ENCODE results near the gene ELANE. TPM values are rescaled to one million over a fixed set of nuclear protein-coding genes. Genes with fewer than 3 reads are reported as not detected.

Gene ELANE
- total RNA-seq, 1 experiment from 2014 or later: not detected

GRCh38 chr19:855142-855541 lies 3.0 kb downstream of the ELANE start:
- in situ Hi-C loops (cut with HindIII; ENCODE audit: low pct_unique_long_range_greater_than_20kb, low sequenced_read_pairs): no loop called here
- DNase-seq (ENCODE audit: low read depth): no peak

DNA sequence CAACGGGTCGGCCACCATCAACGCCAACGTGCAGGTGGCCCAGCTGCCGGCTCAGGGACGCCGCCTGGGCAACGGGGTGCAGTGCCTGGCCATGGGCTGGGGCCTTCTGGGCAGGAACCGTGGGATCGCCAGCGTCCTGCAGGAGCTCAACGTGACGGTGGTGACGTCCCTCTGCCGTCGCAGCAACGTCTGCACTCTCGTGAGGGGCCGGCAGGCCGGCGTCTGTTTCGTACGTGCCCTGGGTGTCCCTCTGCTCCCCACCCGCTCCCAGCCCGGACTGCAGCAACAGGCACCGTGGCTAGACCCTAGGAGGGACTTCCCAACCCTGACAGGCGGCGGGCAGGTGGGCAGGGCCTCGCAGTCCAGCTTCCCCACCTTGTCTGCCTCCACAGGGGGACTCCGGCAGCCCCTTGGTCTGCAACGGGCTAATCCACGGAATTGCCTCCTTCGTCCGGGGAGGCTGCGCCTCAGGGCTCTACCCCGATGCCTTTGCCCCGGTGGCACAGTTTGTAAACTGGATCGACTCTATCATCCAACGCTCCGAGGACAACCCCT lies 3.5 kb downstream of the ELANE start:
- DNase-seq (ENCODE audit: low read depth): no peak
- in situ Hi-C loops (cut with HindIII; ENCODE audit: low pct_unique_long_range_greater_than_20kb, low sequenced_read_pairs): no loop called here

GRCh38 chr19:858284-858683 lies 6.2 kb downstream of the ELANE start:
- in situ Hi-C loops (cut with HindIII; ENCODE audit: low pct_unique_long_range_greater_than_20kb, low sequenced_read_pairs): no loop called here
- no peak for DNase-seq (ENCODE audit: low read depth)

- in situ Hi-C loops (cut with HindIII; ENCODE audit: low pct_unique_long_range_greater_than_20kb, low sequenced_read_pairs): no loop called here
- no peak for DNase-seq (ENCODE audit: low read depth)
These were observed 7.1 kb downstream of the ELANE start, which contains the start of gene CFD for GRCh38 chr19:858868-859843. CFD (plus strand) TSS chr19:859664; CDS start chr19:859690, 26 bp downstream.

DNA sequence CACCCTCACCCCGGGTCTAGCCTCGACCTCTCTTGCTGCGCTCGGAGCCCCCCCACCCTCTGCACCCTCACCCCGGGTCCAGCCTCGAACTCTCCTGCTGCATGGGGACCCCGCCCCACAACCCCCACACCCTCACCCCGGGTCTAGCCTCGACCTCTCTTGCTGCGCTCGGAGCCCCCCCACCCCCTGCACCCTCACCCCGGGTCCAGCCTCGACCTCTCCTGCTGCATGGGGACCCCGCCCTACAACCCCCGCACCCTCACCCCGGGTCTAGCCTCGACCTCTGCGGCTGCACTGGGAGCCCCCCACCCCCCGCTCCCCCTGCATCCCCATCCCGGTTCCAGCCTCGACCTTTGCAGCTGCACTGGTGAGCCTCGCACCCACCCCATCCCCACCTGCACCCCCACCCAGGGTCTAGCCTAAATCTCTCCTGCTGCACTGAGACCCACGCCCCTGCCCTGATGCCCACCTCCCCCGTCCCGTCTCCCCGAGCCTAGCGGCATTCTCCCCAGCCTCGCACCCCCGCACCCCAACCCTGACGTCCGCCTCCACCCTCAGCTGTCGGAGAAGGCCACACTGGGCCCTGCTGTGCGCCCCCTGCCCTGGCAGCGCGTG lies 9.1 kb downstream of the ELANE start:
- in situ Hi-C loops (cut with HindIII; ENCODE audit: low pct_unique_long_range_greater_than_20kb, low sequenced_read_pairs): no loop called here
- no peak for DNase-seq (ENCODE audit: low read depth)

GRCh38 chr19:861756-862580 lies 9.9 kb downstream of the ELANE start:
- DNase-seq (ENCODE audit: low read depth): peak; percentile 22
- in situ Hi-C loops (cut with HindIII; ENCODE audit: low pct_unique_long_range_greater_than_20kb, low sequenced_read_pairs): no loop called here

DNA sequence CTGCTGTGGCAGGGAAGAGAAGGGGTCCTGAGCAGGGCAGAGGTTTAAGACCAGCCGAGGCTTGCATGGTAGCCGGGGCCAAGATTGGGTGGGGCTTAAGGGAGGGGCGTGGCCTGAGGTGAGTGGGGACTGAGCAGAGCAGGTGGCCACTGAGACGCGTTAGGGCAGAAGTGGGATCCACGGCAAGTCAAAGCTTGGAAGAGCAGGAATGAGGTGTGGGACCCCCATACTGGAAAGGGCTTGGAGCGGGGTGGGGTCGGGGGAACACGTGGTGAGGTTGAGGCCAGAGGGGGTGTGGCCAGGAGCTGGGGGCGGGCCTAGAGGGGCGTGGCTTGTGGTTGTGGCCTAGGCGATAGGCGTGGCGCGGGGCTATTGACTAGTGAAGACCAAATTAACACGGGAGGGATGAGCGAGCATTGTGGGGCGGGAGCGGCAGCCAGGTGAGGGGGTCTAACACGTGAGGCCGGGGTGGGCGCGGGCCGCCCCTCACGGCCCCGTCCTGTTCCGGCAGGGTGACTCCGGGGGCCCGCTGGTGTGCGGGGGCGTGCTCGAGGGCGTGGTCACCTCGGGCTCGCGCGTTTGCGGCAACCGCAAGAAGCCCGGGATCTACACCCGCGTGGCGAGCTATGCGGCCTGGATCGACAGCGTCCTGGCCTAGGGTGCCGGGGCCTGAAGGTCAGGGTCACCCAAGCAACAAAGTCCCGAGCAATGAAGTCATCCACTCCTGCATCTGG lies 10.6 kb downstream of the ELANE start:
- DNase-seq (ENCODE audit: low read depth): no peak
- in situ Hi-C loops (cut with HindIII; ENCODE audit: low pct_unique_long_range_greater_than_20kb, low sequenced_read_pairs): no loop called here

DNA sequence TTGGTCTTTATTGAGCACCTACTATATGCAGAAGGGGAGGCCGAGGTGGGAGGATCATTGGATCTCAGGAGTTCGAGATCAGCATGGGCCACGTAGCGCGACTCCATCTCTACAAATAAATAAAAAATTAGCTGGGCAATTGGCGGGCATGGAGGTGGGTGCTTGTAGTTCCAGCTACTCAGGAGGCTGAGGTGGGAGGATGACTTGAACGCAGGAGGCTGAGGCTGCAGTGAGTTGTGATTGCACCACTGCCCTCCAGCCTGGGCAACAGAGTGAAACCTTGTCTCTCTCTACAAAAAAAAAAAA lies 11.2 kb downstream of the ELANE start:
- in situ Hi-C loops (cut with HindIII; ENCODE audit: low pct_unique_long_range_greater_than_20kb, low sequenced_read_pairs): no loop called here
- no peak for DNase-seq (ENCODE audit: low read depth)

GRCh38 chr19:866769-867300 lies 14.7 kb downstream of the ELANE start:
- in situ Hi-C loops (cut with HindIII; ENCODE audit: low pct_unique_long_range_greater_than_20kb, low sequenced_read_pairs): no loop called here
- DNase-seq (ENCODE audit: low read depth): no peak

GRCh38 chr19:867301-867793 lies 15.2 kb downstream of the ELANE start:
- no peak for DNase-seq (ENCODE audit: low read depth)
- in situ Hi-C loops (cut with HindIII; ENCODE audit: low pct_unique_long_range_greater_than_20kb, low sequenced_read_pairs): no loop called here

DNA sequence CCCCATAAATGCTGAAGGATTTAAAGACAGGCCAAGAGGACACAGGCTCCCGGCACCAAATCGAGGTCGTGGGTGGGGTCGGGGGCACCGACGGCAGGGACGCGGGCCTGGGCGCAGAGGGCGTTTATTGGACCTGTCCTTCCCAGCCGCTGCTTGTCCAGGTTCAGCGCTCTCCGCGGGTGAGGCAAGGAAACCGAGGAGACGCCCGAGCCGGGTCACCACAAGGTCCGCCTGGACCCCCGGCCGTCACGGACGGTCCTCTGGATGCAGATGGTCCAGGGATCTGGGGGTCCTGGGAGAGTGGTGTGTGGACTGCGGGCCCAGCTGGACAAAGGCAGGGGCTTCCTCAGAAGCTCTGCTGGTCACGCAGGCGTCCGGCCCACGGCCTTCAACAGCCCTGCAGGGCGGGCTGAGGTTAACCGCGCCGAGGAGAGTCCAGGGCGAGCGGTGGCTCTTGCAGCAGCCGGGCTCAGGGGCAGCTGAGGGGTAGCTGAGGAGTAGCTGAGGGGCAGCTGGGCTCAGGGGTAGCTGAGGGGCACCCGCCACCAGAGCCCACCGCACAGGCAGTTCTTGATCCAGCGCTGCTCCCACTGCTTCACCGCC lies 15.9 kb downstream of the ELANE start:
- DNase-seq (ENCODE audit: low read depth): no peak
- in situ Hi-C loops (cut with HindIII; ENCODE audit: low pct_unique_long_range_greater_than_20kb, low sequenced_read_pairs): no loop called here

DNA sequence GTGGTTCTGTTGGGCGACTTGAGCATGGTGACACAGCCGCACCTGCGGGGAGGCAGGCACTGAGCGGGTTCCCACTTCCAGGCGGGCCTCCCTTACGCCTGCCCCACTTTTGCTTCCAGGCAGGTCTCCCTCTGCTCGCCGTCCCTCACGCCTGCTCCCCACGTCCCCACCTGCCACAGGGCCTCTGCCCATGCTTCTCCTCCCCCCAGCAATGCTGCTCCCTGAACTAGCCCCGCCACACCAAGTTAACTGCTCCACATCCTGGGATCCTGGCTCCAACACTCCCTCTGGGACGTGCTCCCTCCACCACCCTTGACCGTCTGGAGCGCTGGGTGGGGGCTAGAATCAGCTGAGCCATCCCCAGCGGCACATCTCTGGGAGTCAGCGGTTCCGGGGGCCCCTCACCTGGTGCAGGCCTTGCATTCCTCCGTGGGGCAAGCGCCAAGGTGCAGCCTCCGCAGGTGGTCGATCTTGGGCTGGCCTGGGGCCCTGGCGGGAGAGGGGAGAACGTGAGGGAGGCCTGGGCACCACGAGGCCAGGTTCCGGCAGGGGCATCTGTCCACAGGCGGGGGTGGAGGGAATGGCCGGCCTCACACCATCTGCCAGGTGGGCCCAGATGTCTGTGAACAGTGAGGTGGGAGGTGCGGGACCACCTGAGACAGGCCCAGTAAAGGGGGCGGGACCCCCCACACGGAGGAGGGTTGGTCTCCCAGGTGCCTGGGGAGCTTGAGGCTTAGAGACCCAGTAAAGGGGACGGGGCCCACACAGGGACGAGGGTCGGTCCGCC lies 16.5 kb downstream of the ELANE start:
- in situ Hi-C loops (cut with HindIII; ENCODE audit: low pct_unique_long_range_greater_than_20kb, low sequenced_read_pairs): no loop called here
- no peak for DNase-seq (ENCODE audit: low read depth)

- DNase-seq (ENCODE audit: low read depth): peak; percentile 69
- in situ Hi-C loops (cut with HindIII; ENCODE audit: low pct_unique_long_range_greater_than_20kb, low sequenced_read_pairs): no loop called here
These were observed 17.4 kb downstream of the ELANE start for GRCh38 chr19:869245-870177.

- no peak for DNase-seq (ENCODE audit: low read depth)
- in situ Hi-C loops (cut with HindIII; ENCODE audit: low pct_unique_long_range_greater_than_20kb, low sequenced_read_pairs): no loop called here
These were observed 18.2 kb downstream of the ELANE start for GRCh38 chr19:870314-870713.

- in situ Hi-C loops (cut with HindIII; ENCODE audit: low pct_unique_long_range_greater_than_20kb, low sequenced_read_pairs): no loop called here
- no peak for DNase-seq (ENCODE audit: low read depth)
These were observed 18.9 kb downstream of the ELANE start for GRCh38 chr19:870963-871401.

Data from Caki2 (cell line).